DOHH2 (cell line): ENCODE data around the gene NCKAP5.

Source experiments
- CTCF ChIP-seq: fragments of 200-600 bp; sonication (generic); IDR thresholded peaks from one replicate; pipeline ENCODE4 v1.5.1; 2014; ENCODE audit warnings: antibody characterized with exemption, mild to moderate bottlenecking, low read depth, low read length; ENCODE audit not compliant: poor library complexity, severe bottlenecking
- EZH2phosphoT487 ChIP-seq: fragments of 200-600 bp; sonication (generic); IDR thresholded peaks from 2 replicates; pipeline ENCODE4 v1.6.1; 2017; ENCODE audit warnings: borderline replicate concordance, mild to moderate bottlenecking, antibody characterized with exemption, low read length, moderate library complexity, mixed read lengths

DNA sequence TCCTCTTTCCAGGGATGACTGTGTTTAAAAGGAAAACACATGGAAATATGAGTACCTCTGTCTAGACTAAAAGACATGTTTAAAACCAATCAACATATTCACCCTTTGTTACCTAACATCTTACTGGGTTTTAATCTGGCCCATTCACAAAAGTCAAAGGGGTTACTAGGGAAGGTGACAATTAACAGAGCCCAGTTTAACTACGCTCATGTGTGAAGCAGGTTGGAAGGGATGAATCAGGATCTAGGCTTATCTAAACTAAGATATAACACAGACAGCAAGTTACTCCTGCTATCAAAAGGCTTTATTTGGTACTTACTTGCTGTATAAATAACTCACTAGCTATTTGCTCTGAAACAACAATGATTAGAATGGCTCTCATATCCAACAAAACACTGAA is 337.0 kb downstream of the NCKAP5 start:
- TF ChIP-seq CTCF (no peak), EZH2phosphoT487 (no peak)
